Liver (tissue), 9 donors: ENCODE measurements around the gene HNRNPDL. TPM values are rescaled to one million over a fixed set of nuclear protein-coding genes. Genes with fewer than 3 reads are reported as not detected.
"Not testable (repeated sequence)": the region's sequence is repeated elsewhere in the genome, so short reads cannot be mapped to it uniquely, and the experiment has no call there.

ENCODE experiments used
- DNase-seq: peaks from one replicate; pipeline ENCODE4 v3.0.0-alpha.2; 2017; ENCODE audit warnings: low spot score
- H3K27ac ChIP-seq, 2 donors: one replicate each; pipeline ENCODE4 v1.7.0; 2013; ENCODE audit warnings: inconsistent platforms in 2 of 2, low read length in 2 of 2, control low read depth in 1 of 2, low read depth in 1 of 2, mild to moderate bottlenecking in 1 of 2
- H3K27me3 ChIP-seq, 4 donors: one replicate each; pipeline versions ENCODE4 v1.6.1 to v1.7.0; 2013; ENCODE audit warnings: low read length in 3 of 4, inconsistent platforms in 1 of 4, mild to moderate bottlenecking in 1 of 4, moderate library complexity in 1 of 4; ENCODE audit not compliant: control insufficient read depth in 4 of 4, insufficient read depth in 4 of 4
- H3K36me3 ChIP-seq, 4 donors: one replicate each; pipeline versions ENCODE4 v1.6.1 to v1.7.0; 2013; ENCODE audit warnings: low read length in 3 of 4, mild to moderate bottlenecking in 3 of 4, low read depth in 1 of 4, moderate library complexity in 1 of 4; ENCODE audit not compliant: control insufficient read depth in 4 of 4, insufficient read depth in 3 of 4
- H3K4me1 ChIP-seq, 4 donors: one replicate each; pipeline versions ENCODE4 v1.6.1 to v1.7.0; 2013; ENCODE audit warnings: low read length in 3 of 4, mild to moderate bottlenecking in 3 of 4, moderate library complexity in 1 of 4; ENCODE audit not compliant: control insufficient read depth in 4 of 4, insufficient read depth in 4 of 4
- H3K4me3 ChIP-seq, 3 donors: one replicate each; pipeline versions ENCODE4 v1.6.1 to v1.7.0; 2013; ENCODE audit warnings: low read length in 3 of 3, control low read depth in 1 of 3, low read depth in 1 of 3, mild to moderate bottlenecking in 1 of 3
- H3K9ac ChIP-seq, 2 donors: one replicate each; pipeline ENCODE4 v1.7.0; 2013; ENCODE audit warnings: low read length in 2 of 2, mild to moderate bottlenecking in 2 of 2, moderate library complexity in 2 of 2, control low read depth in 1 of 2, low read depth in 1 of 2
- H3K9me3 ChIP-seq, 4 donors: one replicate each; pipeline versions ENCODE4 v1.6.1 to v1.7.0; 2013; ENCODE audit warnings: low read length in 3 of 4; ENCODE audit not compliant: control insufficient read depth in 4 of 4
- CTCF ChIP-seq: fragments of 150-350 bp; IDR thresholded peaks from 2 replicates; pipeline ENCODE4 v1.5.1; 2017; ENCODE audit warnings: improper control_type of control experiment, low read depth, low read length; ENCODE audit not compliant: missing input control
- EGR1 ChIP-seq, 2 donors: IDR thresholded peaks; 2 replicates each; pipeline ENCODE4 v1.6.1; 2016 to 2018; ENCODE audit warnings: antibody characterized with exemption in 2 of 2, low read depth in 2 of 2
- FOXA2 ChIP-seq: IDR thresholded peaks from 2 replicates; pipeline ENCODE4 v1.6.1; 2016; ENCODE audit warnings: antibody characterized with exemption
- GABPA ChIP-seq, 2 donors: IDR thresholded peaks in 1 of 2; conservative IDR thresholded peaks in 1 of 2; 2 replicates each; pipeline ENCODE4 v1.6.1; 2016; ENCODE audit warnings: antibody characterized with exemption in 2 of 2, mild to moderate bottlenecking in 1 of 2, moderate library complexity in 1 of 2
- HNF4A ChIP-seq, 2 donors: conservative IDR thresholded peaks; 2 replicates each; pipeline ENCODE4 v1.6.1; 2016; ENCODE audit warnings: antibody characterized with exemption in 2 of 2, mild to moderate bottlenecking in 2 of 2
- HNF4G ChIP-seq: IDR thresholded peaks from 2 replicates; pipeline ENCODE4 v1.6.1; 2016; ENCODE audit warnings: antibody characterized with exemption
- JUND ChIP-seq, 2 donors: IDR thresholded peaks; 2 replicates each; pipeline ENCODE4 v1.6.1; 2016; ENCODE audit warnings: antibody characterized with exemption in 2 of 2
- MAX ChIP-seq: IDR thresholded peaks from 2 replicates; pipeline ENCODE4 v1.6.1; 2016; ENCODE audit warnings: antibody characterized with exemption
- NR2F2 ChIP-seq: IDR thresholded peaks from 2 replicates; pipeline ENCODE4 v1.6.1; 2016; ENCODE audit warnings: antibody characterized with exemption
- RAD21 ChIP-seq, 2 donors: IDR thresholded peaks; 2 replicates each; pipeline ENCODE4 v1.6.1; 2016; ENCODE audit warnings: antibody characterized with exemption in 2 of 2, mild to moderate bottlenecking in 2 of 2
- REST ChIP-seq: IDR thresholded peaks from 2 replicates; pipeline ENCODE4 v1.6.1; 2016; ENCODE audit warnings: antibody characterized with exemption, mild to moderate bottlenecking
- RXRA ChIP-seq, 2 donors: IDR thresholded peaks; 2 replicates each; pipeline ENCODE4 v1.6.1; 2017 to 2018; ENCODE audit warnings: antibody characterized with exemption in 2 of 2, mild to moderate bottlenecking in 1 of 2
- SP1 ChIP-seq: IDR thresholded peaks from 2 replicates; pipeline ENCODE4 v1.6.1; 2018; ENCODE audit warnings: antibody characterized with exemption, mild to moderate bottlenecking
- TAF1 ChIP-seq: conservative IDR thresholded peaks from 2 replicates; pipeline ENCODE4 v1.6.1; 2016; ENCODE audit warnings: antibody characterized with exemption, mild to moderate bottlenecking
- YY1 ChIP-seq: IDR thresholded peaks from 2 replicates; pipeline ENCODE4 v1.6.1; 2016; ENCODE audit warnings: antibody characterized with exemption, mild to moderate bottlenecking
- WGBS: extraction: QIAGEN DNeasy Blood & Tissue Kit; methylation state at CpG from one replicate; pipeline ENCODE4 v1.1.7; 2013; 5-methylcytosine and 5-hydroxymethylcytosine counted together
- polyA plus RNA-seq, 2 donors: library from polyadenylated mRNA; stranded (reverse) in 1 of 2; unstranded in 1 of 2; fragments of 200-250 nt in 1 of 2; fragments of >200 nt in 1 of 2; fragmentation: Nextera tagmentation in 1 of 2; extraction: Ambion mirVana in 1 of 2; gene quantifications; one replicate each; pipeline versions ENCODE4 v1.2.1 to v1.2.3, GENCODE V29; 2013 to 2015
- total RNA-seq, 2 donors: library from RNA; depleted of rRNA; stranded (reverse); fragments of >200 nt; gene quantifications; one replicate each; pipeline ENCODE4 v1.2.3, GENCODE V29; 2014
- TF ChIP-seq, protein P1 (sequence below): IDR thresholded peaks from 2 replicates; pipeline ENCODE4 v1.6.1; 2016; ENCODE audit warnings: antibody characterized with exemption
- TF ChIP-seq, protein P2 (sequence below): IDR thresholded peaks from 2 replicates; pipeline ENCODE4 v1.6.1; 2016; ENCODE audit warnings: antibody characterized with exemption
- donor health status: healthy.
- donor health status: healthy.
- donor health status: healthy.
- donor health status: healthy.
- donor health status: healthy.

Gene HNRNPDL
- total and polyA plus RNA-seq, 4 donors, result 53.1 to 57.9 (median 57.6) TPM

- Histone ChIP-seq H3K36me3 (no peaks in the 10 kb centered on the region), H3K27me3 (no peaks in the 10 kb centered on the region), H3K9ac (no peak overlapping the region), H3K27ac (no peak overlapping the region), H3K9me3 (no peaks in the 10 kb centered on the region), H3K4me3 (no peak overlapping the region), H3K4me1 (peaks cover 0 to 2% (median 0%) of the 10 kb centered on the region in 4 donors)
- TF ChIP-seq EGR1 (IDR thresholded peaks at IDR 0.05; ENCODE audit: low read depth in 2 of 2), result no peak
- no peak for TF ChIP-seq NR2F2
- TF ChIP-seq JUND (IDR thresholded peaks at IDR 0.05), result no peak
- no peak for TF ChIP-seq YY1
- TF ChIP-seq FOXA2, result no peak
- TF ChIP-seq HNF4G, result no peak
- TF ChIP-seq REST, result no peak
- TF ChIP-seq, protein P1, sequence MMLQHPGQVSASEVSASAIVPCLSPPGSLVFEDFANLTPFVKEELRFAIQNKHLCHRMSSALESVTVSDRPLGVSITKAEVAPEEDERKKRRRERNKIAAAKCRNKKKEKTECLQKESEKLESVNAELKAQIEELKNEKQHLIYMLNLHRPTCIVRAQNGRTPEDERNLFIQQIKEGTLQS, result no peak
- TF ChIP-seq SP1, result no peak
- TF ChIP-seq, protein P2, sequence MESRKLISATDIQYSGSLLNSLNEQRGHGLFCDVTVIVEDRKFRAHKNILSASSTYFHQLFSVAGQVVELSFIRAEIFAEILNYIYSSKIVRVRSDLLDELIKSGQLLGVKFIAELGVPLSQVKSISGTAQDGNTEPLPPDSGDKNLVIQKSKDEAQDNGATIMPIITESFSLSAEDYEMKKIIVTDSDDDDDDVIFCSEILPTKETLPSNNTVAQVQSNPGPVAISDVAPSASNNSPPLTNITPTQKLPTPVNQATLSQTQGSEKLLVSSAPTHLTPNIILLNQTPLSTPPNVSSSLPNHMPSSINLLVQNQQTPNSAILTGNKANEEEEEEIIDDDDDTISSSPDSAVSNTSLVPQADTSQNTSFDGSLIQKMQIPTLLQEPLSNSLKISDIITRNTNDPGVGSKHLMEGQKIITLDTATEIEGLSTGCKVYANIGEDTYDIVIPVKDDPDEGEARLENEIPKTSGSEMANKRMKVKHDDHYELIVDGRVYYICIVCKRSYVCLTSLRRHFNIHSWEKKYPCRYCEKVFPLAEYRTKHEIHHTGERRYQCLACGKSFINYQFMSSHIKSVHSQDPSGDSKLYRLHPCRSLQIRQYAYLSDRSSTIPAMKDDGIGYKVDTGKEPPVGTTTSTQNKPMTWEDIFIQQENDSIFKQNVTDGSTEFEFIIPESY, result no peak
- no peak for TF ChIP-seq HNF4A (conservative IDR thresholded peaks at IDR 0.05)
- TF ChIP-seq TAF1, result no peak
- TF ChIP-seq RXRA (IDR thresholded peaks at IDR 0.05), result no peak
- no peak for TF ChIP-seq CTCF
- TF ChIP-seq MAX, result no peak
- no peak for TF ChIP-seq RAD21 (IDR thresholded peaks at IDR 0.05)
- TF ChIP-seq GABPA (IDR thresholded peaks at IDR 0.05 in 1 of 2, conservative IDR thresholded peaks at IDR 0.05 in 1 of 2), result no peak
- DNase-seq, result no peak
- 95% methylated on average over 15 of the region's 15 CpGs for WGBS
Measured at GRCh38 chr4:82473621-82474164, 43.4 kb upstream of the HNRNPDL start.

GRCh38 chr4:82473080-82473479 is 42.8 kb upstream of the HNRNPDL start:
- not testable (repeated sequence) for H3K27me3 ChIP-seq, H3K27ac ChIP-seq, H3K36me3 ChIP-seq, H3K9ac ChIP-seq, H3K9me3 ChIP-seq, H3K4me1 ChIP-seq, H3K4me3 ChIP-seq, DNase-seq
- 75% methylated on average over 5 of the region's 5 CpGs for WGBS
